Osteoblast (primary cell): Measurements from ENCODE around the gene HDAC7. TPM values are rescaled to one million over a fixed set of nuclear protein-coding genes. Genes with fewer than 3 reads are reported as not detected.

ENCODE experiments used
- DNase-seq: peaks from one replicate; pipeline ENCODE4 v3.0.0; 2011; ENCODE audit warnings: low spot score, mixed read lengths; ENCODE audit not compliant: insufficient read length; ENCODE audit errors: missing footprints
- H2AFZ ChIP-seq: 2 replicates; pipeline ENCODE4 v1.6.0; 2011; ENCODE audit warnings: mild to moderate bottlenecking, low read length
- H3K27ac ChIP-seq: 2 replicates; pipeline ENCODE4 v1.5.1; 2011; ENCODE audit warnings: mild to moderate bottlenecking, low read depth, low read length, moderate library complexity
- H3K27me3 ChIP-seq: 2 replicates; pipeline ENCODE4 v1.6.0; 2012; ENCODE audit warnings: mild to moderate bottlenecking, control low read depth, inconsistent platforms, low read length, moderate library complexity; ENCODE audit not compliant: insufficient read depth
- H3K36me3 ChIP-seq: 2 replicates; pipeline ENCODE4 v1.5.1; 2011; ENCODE audit warnings: mild to moderate bottlenecking, low read length, control low read depth, moderate library complexity; ENCODE audit not compliant: insufficient read depth
- H3K4me1 ChIP-seq: 2 replicates; pipeline ENCODE4 v1.5.1; 2011; ENCODE audit warnings: mild to moderate bottlenecking, low read length, control low read depth, moderate library complexity; ENCODE audit not compliant: insufficient read depth
- H3K4me2 ChIP-seq: 2 replicates; pipeline ENCODE4 v1.6.0; 2011; ENCODE audit warnings: mild to moderate bottlenecking, low read length; ENCODE audit not compliant: insufficient read depth
- H3K4me3 ChIP-seq: fragments of 200-600 bp; sonication (generic); 3 replicates; pipeline ENCODE4 v1.5.1; 2012; ENCODE audit warnings: mild to moderate bottlenecking, low read length, inconsistent platforms; ENCODE audit not compliant: insufficient read depth
- H3K79me2 ChIP-seq: 2 replicates; pipeline ENCODE4 v1.6.0; 2012; ENCODE audit warnings: mild to moderate bottlenecking, low read length, control low read depth, inconsistent platforms; ENCODE audit not compliant: insufficient read depth
- H3K9me3 ChIP-seq: 2 replicates; pipeline ENCODE4 v1.5.1; 2011; ENCODE audit warnings: low read depth, low read length, control low read depth
- H4K20me1 ChIP-seq: 2 replicates; pipeline ENCODE4 v1.6.0; 2012; ENCODE audit warnings: mild to moderate bottlenecking, low read length, control low read depth; ENCODE audit not compliant: insufficient read depth
- CTCF ChIP-seq: IDR thresholded peaks from 2 replicates; pipeline ENCODE4 v1.5.1; 2011; ENCODE audit warnings: mild to moderate bottlenecking, low read depth, low read length, moderate library complexity; ENCODE audit errors: extremely low read depth
- total RNA-seq: library from RNA; depleted of rRNA; stranded (reverse); fragments of >200 nt; gene quantifications from 2 replicates; pipeline ENCODE4 v1.2.3, GENCODE V29; 2012

The HDAC7 gene
- total RNA-seq, 1 donor: 41.3 TPM

GRCh38 chr12:47840571-47840970, 20.9 kb upstream of the HDAC7 start:
- no peaks in the 10 kb centered on the region for H3K4me1 ChIP-seq
- H3K36me3 ChIP-seq: peaks cover 9% of the 10 kb centered on the region
- H3K27ac ChIP-seq: no peak overlapping the region
- no peak overlapping the region for H3K4me3 ChIP-seq
- no peak for DNase-seq
- H2AFZ ChIP-seq: no peak overlapping the region
- no peaks in the 10 kb centered on the region for H3K27me3 ChIP-seq
- peaks cover 6% of the 10 kb centered on the region for H4K20me1 ChIP-seq
- no peaks in the 10 kb centered on the region for H3K79me2 ChIP-seq
- TF ChIP-seq CTCF: no peak
- H3K9me3 ChIP-seq: no peaks in the 10 kb centered on the region
- no peak overlapping the region for H3K4me2 ChIP-seq

GRCh38 chr12:47839214-47839876, 19.6 kb upstream of the HDAC7 start:
- Histone ChIP-seq H4K20me1 (peaks cover 2% of the 10 kb centered on the region), H3K4me1 (no peaks in the 10 kb centered on the region), H3K4me2 (no peak overlapping the region), H2AFZ (no peak overlapping the region), H3K27me3 (no peaks in the 10 kb centered on the region), H3K36me3 (no peaks in the 10 kb centered on the region), H3K9me3 (no peaks in the 10 kb centered on the region), H3K79me2 (no peaks in the 10 kb centered on the region), H3K4me3 (no peak overlapping the region), H3K27ac (no peak overlapping the region)
- peak; percentile 58 for DNase-seq
- no peak for TF ChIP-seq CTCF

- peak; percentile 91 for DNase-seq
- Histone ChIP-seq H3K27me3 (no peaks in the 10 kb centered on the region), H3K9me3 (no peaks in the 10 kb centered on the region), H4K20me1 (peaks cover 2% of the 10 kb centered on the region), H3K27ac (no peak overlapping the region), H2AFZ (no peak overlapping the region), H3K4me3 (no peak overlapping the region), H3K4me2 (no peak overlapping the region), H3K79me2 (no peaks in the 10 kb centered on the region), H3K36me3 (no peaks in the 10 kb centered on the region), H3K4me1 (no peaks in the 10 kb centered on the region)
- peak; percentile 40 for TF ChIP-seq CTCF
Observed at GRCh38 chr12:47838286-47838931, 18.7 kb upstream of the HDAC7 start.
